HEK293 (cell line): Measurements from ENCODE around the gene HEPHL1.
A peak's percentile ranks its signal among the peaks of the same experiment; 100 is the strongest.

Source experiments
- AEBP2 ChIP-seq: fragments of 450-650 bp; formaldehyde crosslinking; IDR thresholded peaks from 2 replicates; pipeline ENCODE4 v1.5.1; 2016; ENCODE audit warnings: missing biosample characterization, missing genetic modification characterization, borderline replicate concordance
- BCL6B ChIP-seq: fragments of 450-650 bp; formaldehyde crosslinking; IDR thresholded peaks from 2 replicates; pipeline ENCODE4 v1.5.1; 2017; ENCODE audit warnings: missing biosample characterization, missing genetic modification characterization
- GLI2 ChIP-seq: fragments of 450-650 bp; formaldehyde crosslinking; IDR thresholded peaks from 2 replicates; pipeline ENCODE4; 2017; ENCODE audit warnings: missing biosample characterization, missing genetic modification characterization, low read depth, borderline replicate concordance
- GLIS2 ChIP-seq: fragments of 450-650 bp; formaldehyde crosslinking; IDR thresholded peaks from 2 replicates; pipeline ENCODE4 v1.5.1; 2016; ENCODE audit warnings: missing biosample characterization, missing genetic modification characterization
- PRDM4 ChIP-seq: fragments of 450-650 bp; formaldehyde crosslinking; IDR thresholded peaks from 2 replicates; pipeline ENCODE4 v1.5.1; 2017; ENCODE audit warnings: missing biosample characterization, missing genetic modification characterization
- TSHZ1 ChIP-seq: fragments of 450-650 bp; formaldehyde crosslinking; IDR thresholded peaks from 2 replicates; pipeline ENCODE4 v1.5.1; 2016; ENCODE audit warnings: missing biosample characterization, missing genetic modification characterization, borderline replicate concordance
- ZEB2 ChIP-seq: fragments of 450-650 bp; formaldehyde crosslinking; IDR thresholded peaks from 2 replicates; pipeline ENCODE4 v1.5.1; 2016; ENCODE audit warnings: missing biosample characterization, missing genetic modification characterization
- ZFHX2 ChIP-seq: fragments of 450-650 bp; formaldehyde crosslinking; conservative IDR thresholded peaks from 2 replicates; pipeline ENCODE4 v1.5.1; 2016; ENCODE audit warnings: missing biosample characterization, missing genetic modification characterization
- ZFP3 ChIP-seq: fragments of 450-650 bp; formaldehyde crosslinking; IDR thresholded peaks from 2 replicates; pipeline ENCODE4 v1.5.1; 2016; ENCODE audit warnings: low read depth, missing biosample characterization, missing genetic modification characterization
- ZFP69B ChIP-seq: fragments of 450-650 bp; formaldehyde crosslinking; IDR thresholded peaks from 2 replicates; pipeline ENCODE4 v1.5.1; 2016; ENCODE audit warnings: missing biosample characterization, missing genetic modification characterization
- ZNF155 ChIP-seq: fragments of 450-650 bp; formaldehyde crosslinking; IDR thresholded peaks from 2 replicates; pipeline ENCODE4 v1.5.1; 2016; ENCODE audit warnings: missing biosample characterization, missing genetic modification characterization
- ZNF175 ChIP-seq: fragments of 450-650 bp; formaldehyde crosslinking; IDR thresholded peaks from 2 replicates; pipeline ENCODE4 v1.5.1; 2016; ENCODE audit warnings: missing biosample characterization, missing genetic modification characterization
- ZNF24 ChIP-seq: fragments of 450-650 bp; formaldehyde crosslinking; IDR thresholded peaks from 2 replicates; pipeline ENCODE4 v1.5.1; 2016; ENCODE audit warnings: missing biosample characterization, missing genetic modification characterization
- ZNF394 ChIP-seq: fragments of 450-650 bp; formaldehyde crosslinking; IDR thresholded peaks from 2 replicates; pipeline ENCODE4 v1.5.1; 2016; ENCODE audit warnings: missing biosample characterization, missing genetic modification characterization, mild to moderate bottlenecking, moderate library complexity, borderline replicate concordance
- ZNF510 ChIP-seq: fragments of 450-650 bp; formaldehyde crosslinking; IDR thresholded peaks from 2 replicates; pipeline ENCODE4 v1.5.1; 2018; ENCODE audit warnings: mild to moderate bottlenecking, missing genetic modification characterization, missing biosample characterization; ENCODE audit not compliant: insufficient replicate concordance
- ZNF521 ChIP-seq: fragments of 450-650 bp; formaldehyde crosslinking; IDR thresholded peaks from 2 replicates; pipeline ENCODE4 v1.5.1; 2017; ENCODE audit warnings: missing biosample characterization, mild to moderate bottlenecking, missing genetic modification characterization
- ZNF544 ChIP-seq: fragments of 450-650 bp; formaldehyde crosslinking; IDR thresholded peaks from 2 replicates; pipeline ENCODE4 v1.5.0; 2017; ENCODE audit warnings: missing biosample characterization, missing genetic modification characterization
- ZNF561 ChIP-seq: fragments of 450-650 bp; IDR thresholded peaks from 2 replicates; pipeline ENCODE4 v1.5.1; 2018; ENCODE audit warnings: missing biosample characterization, missing genetic modification characterization, borderline replicate concordance
- ZNF610 ChIP-seq: fragments of 450-650 bp; formaldehyde crosslinking; IDR thresholded peaks from 2 replicates; pipeline ENCODE4 v1.5.1; 2016; ENCODE audit warnings: missing biosample characterization, missing genetic modification characterization, borderline replicate concordance
- ZNF621 ChIP-seq: fragments of 450-650 bp; formaldehyde crosslinking; IDR thresholded peaks from 2 replicates; pipeline ENCODE4 v1.5.1; 2017; ENCODE audit warnings: missing biosample characterization, missing genetic modification characterization
- ZNF639 ChIP-seq: fragments of 450-650 bp; formaldehyde crosslinking; IDR thresholded peaks from 2 replicates; pipeline ENCODE4 v1.5.1; 2016; ENCODE audit warnings: missing biosample characterization, missing genetic modification characterization
- ZNF654 ChIP-seq: fragments of 450-650 bp; formaldehyde crosslinking; IDR thresholded peaks from 2 replicates; pipeline ENCODE4 v1.5.1; 2016; ENCODE audit warnings: low read depth, missing biosample characterization, missing genetic modification characterization
- ZNF692 ChIP-seq: fragments of 450-650 bp; formaldehyde crosslinking; IDR thresholded peaks from 2 replicates; pipeline ENCODE4 v1.5.1; 2016; ENCODE audit warnings: missing biosample characterization, missing genetic modification characterization
- ZNF707 ChIP-seq: fragments of 450-650 bp; formaldehyde crosslinking; IDR thresholded peaks from 2 replicates; pipeline ENCODE4 v1.5.1; 2016; ENCODE audit warnings: missing biosample characterization, missing genetic modification characterization
- ZNF776 ChIP-seq: fragments of 450-650 bp; formaldehyde crosslinking; IDR thresholded peaks from 2 replicates; pipeline ENCODE4 v1.5.0; 2017; ENCODE audit warnings: missing biosample characterization, missing genetic modification characterization, borderline replicate concordance
- ZNF792 ChIP-seq: fragments of 450-650 bp; formaldehyde crosslinking; IDR thresholded peaks from 2 replicates; pipeline ENCODE4 v1.5.1; 2016; ENCODE audit warnings: missing biosample characterization, missing genetic modification characterization
- ZNF830 ChIP-seq: fragments of 450-650 bp; IDR thresholded peaks from 2 replicates; pipeline ENCODE4 v1.5.0; 2018; ENCODE audit warnings: missing biosample characterization, missing genetic modification characterization, low read depth, mild to moderate bottlenecking, moderate library complexity

The HEPHL1 gene

GRCh38 chr11:93986716-93987115, 34.4 kb upstream of the HEPHL1 start (continued):
- TF ChIP-seq ZNF521 (tag by site-specific recombination) (no peak), AEBP2 (tag by site-specific recombination) (no peak), ZNF654 (tag by site-specific recombination) (no peak), ZEB2 (tag by site-specific recombination) (peak; percentile 66), ZNF394 (tag by site-specific recombination) (peak; percentile 48; the same call in 1 of the 2 replicates), ZFP69B (tag by site-specific recombination) (0 out of 2 replicates have a peak, but pooled peaks have one; percentile 18), ZNF510 (tag by site-specific recombination) (no peak), ZNF830 (tag by site-specific recombination) (no peak), ZNF544 (tag by site-specific recombination) (no peak), ZNF175 (tag by site-specific recombination) (no peak), ZNF24 (tag by site-specific recombination) (peak; percentile 91), GLI2 (tag by site-specific recombination) (peak; percentile 91), TSHZ1 (tag by site-specific recombination) (peak; percentile 81; the same call in 1 of the 2 replicates), ZFP3 (tag by site-specific recombination) (no peak), ZNF155 (tag by site-specific recombination) (no peak), BCL6B (0 out of 2 replicates have a peak, but pooled peaks have one; percentile 33), ZNF561 (tag by site-specific recombination) (peak; percentile 66; the same call in 1 of the 2 replicates), PRDM4 (peak; percentile 77), ZNF792 (tag by site-specific recombination) (no peak), ZFHX2 (tag by site-specific recombination) (no peak), ZNF621 (tag by site-specific recombination) (no peak), ZNF610 (tag by site-specific recombination) (no peak), GLIS2 (tag by site-specific recombination) (no peak), ZNF692 (tag by site-specific recombination) (peak; percentile 66), ZNF776 (tag by site-specific recombination) (no peak), ZNF639 (peak; percentile 78; the same call in 1 of the 2 replicates), ZNF707 (no peak)
